Measurements from ENCODE around the gene AHRR.
"Not testable (repeated sequence)": the region's sequence is repeated elsewhere in the genome, so short reads cannot be mapped to it uniquely, and the experiment has no call there.

Gene AHRR

DNA sequence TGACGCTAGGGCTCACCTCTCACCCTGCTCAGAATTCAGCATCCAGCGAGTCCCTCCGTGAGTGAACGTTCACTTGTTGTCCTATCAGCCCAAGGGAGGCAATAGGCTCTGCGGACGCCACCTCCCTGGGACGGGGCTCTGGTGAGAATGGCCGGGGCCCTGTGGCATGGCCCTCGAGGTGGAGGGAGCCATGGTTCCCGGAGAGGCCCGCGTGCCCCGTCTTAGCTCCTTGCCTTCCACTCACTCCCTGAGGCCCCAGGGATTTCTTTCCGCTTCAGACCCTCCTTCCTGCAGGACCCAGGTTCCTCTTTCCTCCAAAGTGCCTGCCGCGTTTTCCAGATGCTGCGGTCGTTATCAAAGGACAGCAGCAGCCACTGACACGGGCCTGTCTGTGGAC, 142.9 kb downstream of the AHRR start:
- no peak for DNase-seq

DNA sequence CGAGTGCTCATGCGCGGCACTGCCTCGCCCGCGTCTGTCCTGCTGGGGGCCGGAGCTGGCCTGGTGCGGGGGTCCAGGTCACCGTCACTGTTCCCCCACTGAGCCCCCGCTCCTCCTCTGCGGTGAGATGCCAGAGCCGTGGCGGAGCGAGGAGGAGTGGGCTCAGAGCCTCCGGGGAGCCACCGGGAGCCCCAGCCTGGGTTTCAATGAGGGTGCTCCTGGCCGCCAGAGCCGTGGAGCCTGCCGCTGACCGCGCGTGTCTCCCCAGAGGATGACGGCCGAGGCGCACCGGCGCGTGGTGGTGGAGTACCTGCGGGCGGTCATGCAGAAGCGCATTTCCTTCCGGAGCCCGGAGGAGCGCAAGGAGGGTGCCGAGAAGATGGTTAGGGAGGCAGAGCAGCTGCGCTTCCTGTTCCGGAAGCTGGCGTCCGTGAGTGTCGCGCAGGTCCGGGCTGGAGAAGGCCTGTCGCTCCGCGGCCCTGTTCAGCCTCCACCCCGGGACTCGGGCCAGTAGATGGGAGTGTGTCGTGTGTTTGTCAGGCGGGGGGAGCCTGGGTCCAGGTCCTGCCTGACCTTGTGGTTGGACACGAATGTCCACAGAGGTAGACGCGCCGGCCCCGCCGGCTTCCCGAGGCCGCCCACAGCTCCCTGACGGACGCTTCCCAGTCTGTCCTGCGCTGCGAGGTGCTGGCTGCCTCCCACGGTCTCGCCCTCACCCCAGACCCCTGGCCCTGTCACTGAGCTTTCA, 143.5 kb downstream of the AHRR start:
- no peak for DNase-seq

DNA sequence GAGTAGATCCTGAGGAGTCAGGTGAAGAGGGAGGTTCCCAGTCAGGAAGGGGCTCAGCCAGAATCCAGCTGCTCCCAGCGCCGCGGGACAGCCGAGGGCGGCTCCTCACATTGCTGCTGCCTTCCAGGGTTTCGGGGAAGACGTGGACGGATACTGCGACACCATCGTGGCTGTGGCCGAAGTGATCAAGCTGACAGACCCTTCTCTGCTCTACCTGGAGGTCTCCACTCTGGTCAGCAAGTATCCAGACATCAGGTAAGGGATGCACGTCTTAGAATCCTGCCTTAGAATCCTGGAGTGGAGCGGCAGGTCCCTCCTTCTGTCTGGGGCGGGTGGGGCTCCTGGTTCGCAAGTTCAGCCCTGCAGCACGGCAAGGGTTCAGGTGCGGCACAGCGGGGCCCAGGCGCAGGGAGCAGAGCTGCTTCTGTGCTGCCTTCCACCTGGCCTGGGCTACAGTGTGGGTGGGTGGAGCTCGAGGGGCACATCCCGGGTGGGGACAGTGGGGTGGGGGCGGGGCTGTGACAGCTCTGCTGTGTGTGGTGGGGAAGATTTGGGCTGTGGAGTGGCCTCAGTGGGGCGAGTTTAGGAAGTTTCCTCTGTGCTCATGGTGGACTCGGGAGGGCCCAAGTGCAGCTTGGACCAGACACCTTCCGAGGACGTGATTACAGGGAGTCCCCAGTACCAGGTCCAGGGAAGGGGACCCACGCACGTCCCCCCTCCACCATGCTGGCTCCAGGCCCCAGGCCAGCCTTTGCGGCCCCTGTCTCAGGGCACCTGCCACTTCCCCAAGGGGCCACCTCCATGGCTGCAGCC, 144.3 kb downstream of the AHRR start:
- DNase-seq, result peak; percentile 43

GRCh38 chr5:466661-467310, 145.3 kb downstream of the AHRR start:
- DNase-seq, result no peak

DNA sequence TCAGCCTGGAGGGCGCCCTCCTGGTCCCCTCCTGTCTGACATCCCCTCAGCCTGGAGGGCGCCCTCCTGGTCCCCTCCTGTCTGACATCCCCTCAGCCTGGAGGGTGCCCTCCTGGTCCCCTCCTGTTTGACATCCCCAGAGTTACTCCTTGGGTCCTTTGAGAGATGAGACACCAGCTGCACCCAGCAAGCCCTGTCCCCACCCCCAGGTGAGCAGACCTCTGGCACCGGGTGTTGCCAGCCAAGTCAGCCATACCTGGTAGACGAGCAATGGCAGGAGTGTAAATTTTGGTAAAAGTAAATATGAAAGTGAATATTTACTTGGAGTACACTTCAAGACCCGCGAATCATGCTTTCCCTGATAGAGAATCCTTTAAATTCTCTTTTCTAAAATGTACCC, 146.9 kb downstream of the AHRR start:
- no peak for DNase-seq

- DNase-seq, result no peak
These were observed 148.4 kb downstream of the AHRR start for GRCh38 chr5:469752-470483.

GRCh38 chr5:470961-471749, 149.6 kb downstream of the AHRR start:
- no peak for DNase-seq

DNA sequence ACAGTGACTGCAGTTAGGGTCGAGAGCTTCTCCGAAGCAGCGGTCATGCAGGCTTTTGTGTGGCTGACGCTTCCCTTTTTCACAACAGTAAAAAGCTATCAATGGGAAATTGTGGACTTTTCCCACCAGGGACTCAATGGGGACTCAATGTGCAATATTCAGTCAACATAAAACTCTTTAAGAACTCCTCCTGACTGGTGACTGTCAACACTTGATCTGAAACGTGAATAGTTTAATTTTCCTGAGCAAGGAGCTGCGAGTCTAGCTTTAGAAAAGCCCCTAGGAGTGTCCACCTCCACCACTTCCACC, 150.2 kb downstream of the AHRR start:
- no peak for DNase-seq

- DNase-seq, result no peak
These were observed 150.7 kb downstream of the AHRR start for GRCh38 chr5:472076-472655.

GRCh38 chr5:472656-473550, 151.4 kb downstream of the AHRR start:
- peak; percentile 83 for DNase-seq

DNA sequence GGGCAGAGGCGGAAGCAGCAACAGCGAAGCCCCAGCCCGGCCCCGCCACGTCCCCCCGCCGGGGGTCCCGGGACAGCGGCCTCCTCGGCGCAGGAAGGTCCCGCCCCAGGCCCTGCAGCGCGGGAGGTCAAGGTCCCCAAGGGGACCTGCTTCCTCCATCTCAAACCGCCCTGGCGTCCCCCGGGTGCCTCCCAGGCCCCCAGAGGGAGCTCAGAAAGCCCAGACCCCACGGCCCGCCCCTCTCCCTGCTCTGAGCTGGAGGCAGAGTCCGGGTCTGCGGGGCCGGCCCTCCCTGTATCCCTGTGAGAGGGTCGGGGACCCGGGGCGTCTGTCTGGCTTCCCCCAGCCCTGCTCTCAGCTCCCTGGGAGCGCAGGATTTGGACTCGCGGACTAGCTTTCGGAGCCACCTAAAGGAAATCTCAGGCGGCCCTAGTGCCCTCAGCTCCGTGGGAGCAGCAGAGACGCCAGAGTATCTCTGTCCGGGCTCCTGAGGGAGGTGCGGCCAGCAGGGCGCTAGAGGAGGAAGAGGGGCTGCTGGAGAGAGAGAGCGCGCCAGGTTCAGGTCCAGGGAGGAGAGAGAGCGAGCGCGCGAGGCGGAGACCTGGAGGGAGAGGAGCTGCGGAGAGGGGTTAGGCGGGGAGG, 152.2 kb downstream of the AHRR start:
- DNase-seq, result peak; percentile 73

- DNase-seq, result not testable (repeated sequence)
These were observed 152.8 kb downstream of the AHRR start for GRCh38 chr5:474232-474839.

- DNase-seq, result no peak
These were observed 153.5 kb downstream of the AHRR start for GRCh38 chr5:474840-475661.

GRCh38 chr5:475704-476101, 154.2 kb downstream of the AHRR start:
- DNase-seq, result no peak

DNA sequence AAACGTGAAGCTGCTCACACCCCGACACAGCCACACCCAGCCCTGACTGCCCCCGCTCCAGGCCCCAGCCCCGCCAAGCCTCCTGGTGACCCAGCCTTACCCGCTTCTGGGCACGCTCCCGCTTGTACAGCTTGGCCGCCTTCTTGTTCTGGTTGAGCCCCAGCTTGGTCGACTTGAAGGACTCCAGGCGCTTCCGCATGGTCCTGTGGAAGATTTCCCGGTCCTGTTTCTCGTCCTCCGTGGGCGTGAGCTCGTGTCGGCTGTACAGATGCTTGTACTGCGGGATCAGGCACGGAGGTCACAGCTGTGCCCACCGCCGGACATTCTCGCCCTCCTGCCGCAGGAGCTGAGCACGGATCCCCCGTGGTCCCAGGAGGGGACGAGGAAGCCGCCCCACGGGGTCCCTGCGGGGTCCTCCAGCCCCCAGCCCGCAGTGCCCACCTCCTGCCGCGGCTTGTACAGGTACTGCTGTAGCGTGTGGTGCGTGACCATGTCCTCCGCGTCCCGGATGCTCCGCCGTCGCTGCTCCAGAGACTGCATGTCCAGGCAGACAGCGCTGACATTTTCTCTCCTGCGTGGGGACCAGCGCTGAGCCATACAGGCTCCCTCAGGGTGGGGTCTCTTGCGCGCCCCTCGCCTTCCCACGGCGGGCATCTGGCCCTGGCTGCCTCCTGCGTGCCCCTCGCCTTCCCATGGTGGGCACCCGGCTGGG, 154.7 kb downstream of the AHRR start:
- DNase-seq, result no peak

- DNase-seq, result no peak
These were observed 155.3 kb downstream of the AHRR start for GRCh38 chr5:476814-477175.

DNA sequence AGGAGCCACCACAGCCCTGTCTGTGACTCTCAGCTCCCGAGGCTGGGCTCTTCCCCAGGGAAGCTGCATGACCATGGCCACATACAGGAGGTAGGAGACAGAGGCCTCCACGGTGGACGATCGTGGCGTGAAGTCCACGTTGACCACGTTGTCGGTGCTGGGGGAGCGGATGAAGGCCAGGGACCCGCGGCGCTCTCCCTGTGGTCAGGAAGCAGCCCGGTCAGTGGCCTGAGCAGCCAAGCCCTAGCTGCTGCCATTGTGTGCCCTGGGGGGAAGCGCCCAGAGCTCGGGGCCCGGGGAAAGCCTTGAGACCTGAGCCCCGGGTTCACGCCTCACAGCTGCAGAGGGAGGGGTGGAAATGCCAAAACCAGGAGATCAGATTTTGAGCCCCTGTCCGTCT, 155.7 kb downstream of the AHRR start:
- DNase-seq, result no peak

DNA sequence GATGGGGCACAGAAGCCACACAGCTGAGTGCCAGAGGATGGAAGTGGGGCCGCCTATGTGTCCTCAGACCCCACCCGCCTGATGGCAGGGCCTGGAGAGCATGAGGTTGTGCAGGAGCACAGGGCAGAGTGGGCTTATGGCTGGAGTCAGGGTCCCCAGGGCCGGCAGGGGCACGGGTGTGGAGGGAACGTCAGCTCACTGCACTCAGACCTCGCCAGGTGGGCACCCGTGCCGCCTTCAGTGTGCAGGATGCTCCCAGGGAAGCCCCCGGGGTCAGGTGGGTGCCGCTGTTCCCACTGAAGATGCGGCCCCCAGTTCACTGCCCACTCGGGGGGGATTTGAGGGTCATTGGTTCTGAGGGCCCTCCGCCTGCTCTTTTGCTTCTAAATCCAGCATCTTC, 156.4 kb downstream of the AHRR start:
- DNase-seq, result no peak

All from islet precursor cell (in vitro differentiated cells).